Mammary epithelial cell (primary cell): ENCODE results near the gene CCDC89.

Experiments used
- EZH2 ChIP-seq: IDR thresholded peaks from 2 replicates; pipeline ENCODE4 v1.6.1; 2012; ENCODE audit warnings: low read length, inconsistent platforms, borderline replicate concordance
- TF ChIP-seq, protein P1 (sequence below), 2 donors: IDR thresholded peaks in 1 of 2; conservative IDR thresholded peaks in 1 of 2; 2 replicates each; pipeline ENCODE4 v1.5.1; 2011 to 2012; ENCODE audit warnings: inconsistent platforms in 2 of 2, low read length in 2 of 2, mild to moderate bottlenecking in 2 of 2, control low read depth in 1 of 2, low read depth in 1 of 2; ENCODE audit not compliant: insufficient read depth in 1 of 2; ENCODE audit errors: extremely low read depth in 1 of 2

DNA sequence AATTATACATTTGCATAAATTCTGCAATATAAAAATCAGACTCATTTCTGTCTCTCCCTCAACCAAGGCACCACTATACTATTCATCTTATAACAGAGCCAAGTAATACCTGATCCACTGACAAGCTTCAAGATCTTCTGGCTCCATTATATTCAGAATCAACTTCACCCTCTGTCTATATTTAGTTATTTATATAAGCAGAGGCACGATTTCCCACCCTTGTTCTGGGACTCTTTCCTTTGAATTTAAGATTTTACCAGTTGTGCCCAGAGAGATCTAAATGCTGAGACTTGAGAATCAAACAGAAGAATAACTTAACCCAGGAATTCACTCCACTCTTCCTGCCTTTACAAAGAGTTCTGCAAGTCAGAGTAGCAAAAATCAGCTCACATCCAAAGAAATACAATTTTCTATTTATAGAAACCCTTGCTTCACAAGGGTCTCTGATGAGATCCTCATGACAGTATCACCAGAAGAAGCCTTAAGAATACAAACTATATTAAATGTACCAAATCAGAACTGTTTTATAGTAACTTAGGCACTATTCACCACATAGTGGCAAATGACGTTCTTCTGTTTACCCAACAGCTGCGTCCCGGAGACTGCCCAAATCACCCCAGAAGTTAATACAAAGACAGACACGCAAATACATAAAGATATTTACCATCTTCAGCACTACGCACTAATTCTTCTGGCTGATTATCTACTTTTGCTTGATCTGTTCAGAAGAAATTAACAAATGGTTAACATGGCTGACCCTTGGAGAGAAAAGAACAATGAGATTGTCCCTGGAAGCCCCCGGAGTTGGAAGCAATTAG lies 32.3 kb upstream of the CCDC89 start:
- TF ChIP-seq, protein P1, sequence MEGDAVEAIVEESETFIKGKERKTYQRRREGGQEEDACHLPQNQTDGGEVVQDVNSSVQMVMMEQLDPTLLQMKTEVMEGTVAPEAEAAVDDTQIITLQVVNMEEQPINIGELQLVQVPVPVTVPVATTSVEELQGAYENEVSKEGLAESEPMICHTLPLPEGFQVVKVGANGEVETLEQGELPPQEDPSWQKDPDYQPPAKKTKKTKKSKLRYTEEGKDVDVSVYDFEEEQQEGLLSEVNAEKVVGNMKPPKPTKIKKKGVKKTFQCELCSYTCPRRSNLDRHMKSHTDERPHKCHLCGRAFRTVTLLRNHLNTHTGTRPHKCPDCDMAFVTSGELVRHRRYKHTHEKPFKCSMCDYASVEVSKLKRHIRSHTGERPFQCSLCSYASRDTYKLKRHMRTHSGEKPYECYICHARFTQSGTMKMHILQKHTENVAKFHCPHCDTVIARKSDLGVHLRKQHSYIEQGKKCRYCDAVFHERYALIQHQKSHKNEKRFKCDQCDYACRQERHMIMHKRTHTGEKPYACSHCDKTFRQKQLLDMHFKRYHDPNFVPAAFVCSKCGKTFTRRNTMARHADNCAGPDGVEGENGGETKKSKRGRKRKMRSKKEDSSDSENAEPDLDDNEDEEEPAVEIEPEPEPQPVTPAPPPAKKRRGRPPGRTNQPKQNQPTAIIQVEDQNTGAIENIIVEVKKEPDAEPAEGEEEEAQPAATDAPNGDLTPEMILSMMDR (conservative IDR thresholded peaks at IDR 0.05 in 1 of 2, IDR thresholded peaks at IDR 0.05 in 1 of 2; ENCODE audit: extremely low read depth in 1 of 2, insufficient read depth in 1 of 2, low read depth in 1 of 2, low read length in 2 of 2), result no peak
- TF ChIP-seq EZH2, result no peak
